ENCODE data around the gene CEP170B.
A peak's percentile ranks its signal among the peaks of the same experiment; 100 is the strongest.

GRCh38 chr14:104936361-104937155 is 71.5 kb downstream of the CEP170B start:
- TF ChIP-seq, protein P1, sequence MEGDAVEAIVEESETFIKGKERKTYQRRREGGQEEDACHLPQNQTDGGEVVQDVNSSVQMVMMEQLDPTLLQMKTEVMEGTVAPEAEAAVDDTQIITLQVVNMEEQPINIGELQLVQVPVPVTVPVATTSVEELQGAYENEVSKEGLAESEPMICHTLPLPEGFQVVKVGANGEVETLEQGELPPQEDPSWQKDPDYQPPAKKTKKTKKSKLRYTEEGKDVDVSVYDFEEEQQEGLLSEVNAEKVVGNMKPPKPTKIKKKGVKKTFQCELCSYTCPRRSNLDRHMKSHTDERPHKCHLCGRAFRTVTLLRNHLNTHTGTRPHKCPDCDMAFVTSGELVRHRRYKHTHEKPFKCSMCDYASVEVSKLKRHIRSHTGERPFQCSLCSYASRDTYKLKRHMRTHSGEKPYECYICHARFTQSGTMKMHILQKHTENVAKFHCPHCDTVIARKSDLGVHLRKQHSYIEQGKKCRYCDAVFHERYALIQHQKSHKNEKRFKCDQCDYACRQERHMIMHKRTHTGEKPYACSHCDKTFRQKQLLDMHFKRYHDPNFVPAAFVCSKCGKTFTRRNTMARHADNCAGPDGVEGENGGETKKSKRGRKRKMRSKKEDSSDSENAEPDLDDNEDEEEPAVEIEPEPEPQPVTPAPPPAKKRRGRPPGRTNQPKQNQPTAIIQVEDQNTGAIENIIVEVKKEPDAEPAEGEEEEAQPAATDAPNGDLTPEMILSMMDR (IDR thresholded peaks at IDR 0.05 in 2 of 3, conservative IDR thresholded peaks at IDR 0.05 in 1 of 3; ENCODE audit: insufficient read depth in 2 of 3, low read depth in 1 of 3, low read length in 3 of 3): 0 out of 6 replicates have a peak, but pooled peaks of 1 of the 3 experiments have one; percentile 7
- no peak for TF ChIP-seq POLR2AphosphoS5 (IDR thresholded peaks at IDR 0.05; ENCODE audit: control insufficient read depth, insufficient read depth, low read depth, low read length)
- TF ChIP-seq MTA3 (IDR thresholded peaks at IDR 0.05; ENCODE audit: borderline replicate concordance): no peak
- TF ChIP-seq ZNF764 (CRISPR knock-in tag; IDR thresholded peaks at IDR 0.05; ENCODE audit: low read depth): no peak
- TF ChIP-seq TAF1 (IDR thresholded peaks at IDR 0.05; ENCODE audit: control insufficient read depth, extremely low read depth, insufficient read depth, low read length, severe bottlenecking): no peak
- TF ChIP-seq ZNF592 (IDR thresholded peaks at IDR 0.05): no peak
- 0 out of 2 replicates have a peak, but pooled peaks have one; percentile 20 for TF ChIP-seq CTBP1 (IDR thresholded peaks at IDR 0.05; ENCODE audit: borderline replicate concordance)
- TF ChIP-seq POLR2A (conservative IDR thresholded peaks at IDR 0.05): no peak
- no peak for TF ChIP-seq GABPA (tag; conservative IDR thresholded peaks at IDR 0.05; ENCODE audit: low read depth)
- no peak for TF ChIP-seq TARDBP (IDR thresholded peaks at IDR 0.05)
- TF ChIP-seq NCOR1 (IDR thresholded peaks at IDR 0.05): no peak

Measured in K562 (cell line).